ENCODE data around the gene VWA5A. TPM values are rescaled to one million over a fixed set of nuclear protein-coding genes. Genes with fewer than 3 reads are reported as not detected.

VWA5A gene
- total RNA-seq, 1 donor from 2014 or later: 8.7 TPM

- Histone ChIP-seq H3K79me2 (ENCODE audit: insufficient read depth, low read length) (no peaks in the 10 kb centered on the region), H3K27ac (ENCODE audit: low read depth, low read length) (no peak overlapping the region), H3K36me3 (ENCODE audit: insufficient read depth, low read length) (no peaks in the 10 kb centered on the region), H3K4me1 (ENCODE audit: insufficient read depth, low read length) (no peaks in the 10 kb centered on the region), H3K27me3 (ENCODE audit: insufficient read depth, low read length) (no peaks in the 10 kb centered on the region), H3K4me3 (ENCODE audit: insufficient read depth, low read depth, low read length) (no peak overlapping the region), H2AFZ (ENCODE audit: low read depth, low read length) (no peak overlapping the region), H3K9me3 (ENCODE audit: insufficient read depth, low read depth, low read length) (no peaks in the 10 kb centered on the region), H3K4me2 (ENCODE audit: low read length) (no peak overlapping the region), H4K20me1 (ENCODE audit: insufficient read depth, low read length) (no peaks in the 10 kb centered on the region), H3K9ac (ENCODE audit: low read length) (no peak overlapping the region)
- DNase-seq (ENCODE audit: low read depth) (no peak), FAIRE-seq (no peak)
- Mint-ChIP-seq H3K4me1 (ENCODE audit: low read depth, unreplicated experiment) (peaks cover 4% of the 10 kb centered on the region), H3K27me3 (ENCODE audit: low read depth, unreplicated experiment) (no peaks in the 10 kb centered on the region), H3K27ac (ENCODE audit: unreplicated experiment) (no peak overlapping the region), H3K36me3 (ENCODE audit: low read depth, unreplicated experiment) (no peaks in the 10 kb centered on the region), H3K9me3 (ENCODE audit: unreplicated experiment) (no peaks in the 10 kb centered on the region), H3K4me3 (ENCODE audit: unreplicated experiment) (no peak overlapping the region)
- TF ChIP-seq CTCF (IDR thresholded peaks at IDR 0.05; ENCODE audit: insufficient read depth, low read depth, low read length) (no peak), EZH2 (IDR thresholded peaks at IDR 0.05; ENCODE audit: insufficient read depth, low read length) (no peak)
These were observed 78.2 kb downstream of the VWA5A start for GRCh38 chr11:124193221-124194010.

GRCh38 chr11:124194293-124195188, 79.3 kb downstream of the VWA5A start:
- Histone ChIP-seq H2AFZ (ENCODE audit: low read depth, low read length) (no peak overlapping the region), H3K27me3 (ENCODE audit: insufficient read depth, low read length) (no peaks in the 10 kb centered on the region), H4K20me1 (ENCODE audit: insufficient read depth, low read length) (no peaks in the 10 kb centered on the region), H3K36me3 (ENCODE audit: insufficient read depth, low read length) (no peaks in the 10 kb centered on the region), H3K9ac (ENCODE audit: low read length) (no peak overlapping the region), H3K4me3 (ENCODE audit: insufficient read depth, low read depth, low read length) (no peak overlapping the region), H3K9me3 (ENCODE audit: insufficient read depth, low read depth, low read length) (no peaks in the 10 kb centered on the region), H3K79me2 (ENCODE audit: insufficient read depth, low read length) (no peaks in the 10 kb centered on the region), H3K4me1 (ENCODE audit: insufficient read depth, low read length) (no peaks in the 10 kb centered on the region), H3K27ac (ENCODE audit: low read depth, low read length) (no peak overlapping the region), H3K4me2 (ENCODE audit: low read length) (no peak overlapping the region)
- Mint-ChIP-seq H3K36me3 (ENCODE audit: low read depth, unreplicated experiment) (no peaks in the 10 kb centered on the region), H3K27ac (ENCODE audit: unreplicated experiment) (no peak overlapping the region), H3K4me1 (ENCODE audit: low read depth, unreplicated experiment) (peaks cover 4% of the 10 kb centered on the region), H3K27me3 (ENCODE audit: low read depth, unreplicated experiment) (no peaks in the 10 kb centered on the region), H3K9me3 (ENCODE audit: unreplicated experiment) (no peaks in the 10 kb centered on the region), H3K4me3 (ENCODE audit: unreplicated experiment) (no peak overlapping the region)
- no peak for DNase-seq (ENCODE audit: low read depth)
- no peak for TF ChIP-seq EZH2 (IDR thresholded peaks at IDR 0.05; ENCODE audit: insufficient read depth, low read length)
- no peak for TF ChIP-seq CTCF (IDR thresholded peaks at IDR 0.05; ENCODE audit: insufficient read depth, low read depth, low read length)
- FAIRE-seq: no peak

Data from astrocyte (in vitro differentiated cells and primary cell).